Measurements from ENCODE around the gene POLR2I.
"Not testable (repeated sequence)": the region's sequence is repeated elsewhere in the genome, so short reads cannot be mapped to it uniquely, and the experiment has no call there.

Gene POLR2I

DNA sequence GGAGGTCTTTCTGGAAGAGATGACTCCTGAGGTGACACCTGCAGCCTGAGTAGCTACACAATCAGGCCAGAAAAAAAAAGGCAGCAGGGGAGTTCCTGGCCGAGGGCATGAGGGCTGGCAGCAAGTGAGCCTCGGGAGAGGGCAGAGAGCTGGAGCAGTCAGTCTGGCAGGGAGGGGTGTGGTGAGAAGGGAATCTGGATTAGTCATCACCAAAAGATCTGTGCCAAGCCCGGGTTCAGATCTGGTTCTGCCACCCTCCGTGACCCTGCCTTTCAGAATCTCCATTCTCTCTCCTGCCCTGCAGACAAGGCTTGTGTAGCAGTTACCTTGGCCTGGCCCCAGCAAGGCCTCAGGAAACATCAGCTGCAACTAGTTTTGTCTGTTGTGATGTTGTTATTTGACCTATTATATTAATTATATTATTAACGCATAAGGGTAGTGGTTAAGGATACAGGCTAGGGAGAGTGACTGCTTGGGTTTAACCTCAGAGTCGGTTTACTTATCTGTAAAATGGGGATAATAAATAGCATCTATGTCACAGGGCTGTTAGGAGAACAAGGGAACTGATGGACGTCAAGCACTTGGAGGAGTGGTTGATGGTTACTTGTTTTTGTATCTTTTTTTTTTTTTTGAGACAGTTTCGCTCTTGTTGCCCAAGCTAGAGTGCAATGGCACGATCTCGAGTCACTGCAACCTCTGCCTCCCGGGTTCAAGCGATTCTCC lies 22.4 kb upstream of the POLR2I start:
- DNase-seq (ENCODE audit: low read depth, low spot score), result peak; percentile 46
- H3K4me3 ChIP-seq (ENCODE audit: low read depth, low read length), result no peak overlapping the region

DNA sequence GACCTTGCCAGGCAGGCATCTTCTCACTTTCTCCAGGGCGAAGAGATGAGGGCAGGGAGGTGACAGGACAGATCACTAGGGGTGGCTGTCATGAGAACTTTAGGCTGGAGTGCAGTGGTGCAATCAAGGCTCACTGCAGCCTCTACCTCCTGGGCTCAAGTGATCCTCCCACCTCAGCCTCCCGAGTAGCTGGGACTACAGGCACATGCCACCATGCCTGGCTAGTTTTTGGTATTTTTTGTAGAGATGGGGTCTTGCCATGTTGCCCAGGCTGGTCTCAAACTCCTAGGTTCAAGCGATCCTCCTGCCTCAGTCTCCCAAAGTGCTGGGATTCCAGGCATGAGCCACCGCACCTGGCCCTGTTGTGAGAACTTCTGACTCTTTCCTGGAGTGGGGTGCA lies 20.2 kb upstream of the POLR2I start:
- H3K4me3 ChIP-seq (ENCODE audit: low read depth, low read length); DNase-seq (ENCODE audit: low read depth, low spot score); in situ Hi-C loops (cut with HindIII; ENCODE audit: low sequenced_read_pairs): not testable (repeated sequence)

More for the DNA sequence above, 22.4 kb upstream of the POLR2I start:
- in situ Hi-C loops (cut with HindIII; ENCODE audit: low sequenced_read_pairs), result no loop called here
- TF ChIP-seq, protein P1, sequence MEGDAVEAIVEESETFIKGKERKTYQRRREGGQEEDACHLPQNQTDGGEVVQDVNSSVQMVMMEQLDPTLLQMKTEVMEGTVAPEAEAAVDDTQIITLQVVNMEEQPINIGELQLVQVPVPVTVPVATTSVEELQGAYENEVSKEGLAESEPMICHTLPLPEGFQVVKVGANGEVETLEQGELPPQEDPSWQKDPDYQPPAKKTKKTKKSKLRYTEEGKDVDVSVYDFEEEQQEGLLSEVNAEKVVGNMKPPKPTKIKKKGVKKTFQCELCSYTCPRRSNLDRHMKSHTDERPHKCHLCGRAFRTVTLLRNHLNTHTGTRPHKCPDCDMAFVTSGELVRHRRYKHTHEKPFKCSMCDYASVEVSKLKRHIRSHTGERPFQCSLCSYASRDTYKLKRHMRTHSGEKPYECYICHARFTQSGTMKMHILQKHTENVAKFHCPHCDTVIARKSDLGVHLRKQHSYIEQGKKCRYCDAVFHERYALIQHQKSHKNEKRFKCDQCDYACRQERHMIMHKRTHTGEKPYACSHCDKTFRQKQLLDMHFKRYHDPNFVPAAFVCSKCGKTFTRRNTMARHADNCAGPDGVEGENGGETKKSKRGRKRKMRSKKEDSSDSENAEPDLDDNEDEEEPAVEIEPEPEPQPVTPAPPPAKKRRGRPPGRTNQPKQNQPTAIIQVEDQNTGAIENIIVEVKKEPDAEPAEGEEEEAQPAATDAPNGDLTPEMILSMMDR (IDR thresholded peaks at IDR 0.05; ENCODE audit: low read depth, low read length), result no peak

DNA sequence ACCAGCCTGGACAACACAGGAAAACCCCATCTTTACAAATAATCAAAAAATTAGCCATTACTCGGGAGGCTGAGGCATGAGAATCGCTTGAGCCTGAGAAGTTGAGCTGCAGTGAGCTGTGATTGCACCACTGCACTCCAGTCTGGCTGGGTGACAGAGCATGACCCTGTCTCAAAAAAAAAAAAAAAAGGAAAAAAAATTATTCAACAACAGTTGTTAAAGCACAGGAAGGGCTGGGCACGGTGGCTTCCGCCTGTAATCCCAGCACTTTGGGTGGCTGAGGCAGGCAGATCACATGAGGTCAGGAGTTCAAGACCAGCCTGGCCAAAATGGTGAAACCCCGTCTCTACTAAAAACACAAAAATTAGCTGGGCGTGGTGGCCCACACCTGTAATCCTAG lies 16.5 kb upstream of the POLR2I start:
- H3K4me3 ChIP-seq (ENCODE audit: low read depth, low read length); DNase-seq (ENCODE audit: low read depth, low spot score); in situ Hi-C loops (cut with HindIII; ENCODE audit: low sequenced_read_pairs): not testable (repeated sequence)

DNA sequence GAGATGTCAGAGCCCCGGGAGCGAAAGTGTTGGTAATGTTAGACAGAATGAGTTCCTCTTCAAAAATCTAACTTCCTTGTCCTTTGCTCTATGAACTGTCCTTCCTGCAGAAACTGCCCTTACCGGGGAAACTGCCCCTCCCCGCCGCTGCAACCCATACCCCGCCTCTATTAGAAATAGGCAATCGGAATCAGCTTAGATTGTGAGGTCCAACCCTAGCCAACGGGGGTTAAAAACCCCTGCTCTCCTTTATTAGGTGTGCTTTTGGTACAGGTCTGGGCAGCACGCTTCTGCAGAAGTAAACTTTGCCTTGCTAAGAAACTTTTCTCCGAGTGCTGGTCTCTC lies 13.7 kb upstream of the POLR2I start:
- no peak for DNase-seq (ENCODE audit: low read depth, low spot score)
- in situ Hi-C loops (cut with HindIII; ENCODE audit: low sequenced_read_pairs), result no loop called here
- TF ChIP-seq, protein P1 (IDR thresholded peaks at IDR 0.05; ENCODE audit: low read depth, low read length), result no peak
- H3K4me3 ChIP-seq (ENCODE audit: low read depth, low read length), result peak overlapping the region; percentile 44

DNA sequence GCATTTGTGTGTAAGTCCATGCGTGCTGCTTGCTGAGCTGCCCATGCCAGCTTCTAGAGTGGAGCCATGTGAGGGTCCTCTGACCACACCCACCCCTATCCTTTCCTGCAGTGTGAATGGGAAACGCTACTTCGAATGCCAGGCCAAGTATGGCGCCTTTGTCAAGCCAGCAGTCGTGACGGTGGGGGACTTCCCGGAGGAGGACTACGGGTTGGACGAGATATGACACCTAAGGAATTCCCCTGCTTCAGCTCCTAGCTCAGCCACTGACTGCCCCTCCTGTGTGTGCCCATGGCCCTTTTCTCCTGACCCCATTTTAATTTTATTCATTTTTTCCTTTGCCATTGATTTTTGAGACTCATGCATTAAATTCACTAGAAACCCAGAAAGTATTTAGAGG lies 10.9 kb upstream of the POLR2I start:
- no peak overlapping the region for H3K4me3 ChIP-seq (ENCODE audit: low read depth, low read length)
- TF ChIP-seq, protein P1 (IDR thresholded peaks at IDR 0.05; ENCODE audit: low read depth, low read length), result no peak
- no peak for DNase-seq (ENCODE audit: low read depth, low spot score)
- in situ Hi-C loops (cut with HindIII; ENCODE audit: low sequenced_read_pairs), result no loop called here

DNA sequence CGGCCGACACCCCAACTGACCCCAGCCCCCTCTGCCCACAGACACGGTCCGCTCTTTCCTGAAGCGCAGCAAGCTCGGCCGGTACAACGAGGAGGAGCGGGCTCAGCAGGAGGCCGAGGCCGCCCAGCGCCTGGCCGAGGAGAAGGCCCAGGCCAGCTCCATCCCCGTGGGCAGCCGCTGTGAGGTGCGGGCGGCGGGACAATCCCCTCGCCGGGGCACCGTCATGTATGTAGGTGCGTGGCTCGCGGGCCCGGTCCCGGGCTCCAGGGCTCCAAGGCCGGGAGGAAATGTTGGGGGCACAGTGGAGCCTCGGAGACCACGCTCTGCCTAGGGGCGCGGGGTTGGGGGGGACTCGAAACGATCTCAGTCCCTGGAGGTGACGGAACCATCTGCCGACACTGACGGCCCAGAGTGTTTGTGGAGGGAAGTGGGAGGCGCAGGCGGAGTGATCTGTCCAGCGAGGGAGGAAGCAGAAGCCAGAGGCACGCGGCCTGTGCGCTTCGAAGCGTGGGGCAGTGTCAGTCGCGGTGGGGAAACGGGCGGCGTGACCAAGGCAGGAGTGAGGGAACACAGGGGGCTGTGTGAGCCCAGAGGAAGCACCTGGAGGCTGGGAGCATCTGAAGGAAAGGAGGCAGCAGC lies 6.9 kb upstream of the POLR2I start:
- in situ Hi-C loops (cut with HindIII; ENCODE audit: low sequenced_read_pairs), result no loop called here
- TF ChIP-seq, protein P1 (IDR thresholded peaks at IDR 0.05; ENCODE audit: low read depth, low read length), result no peak
- DNase-seq (ENCODE audit: low read depth, low spot score), result no peak
- no peak overlapping the region for H3K4me3 ChIP-seq (ENCODE audit: low read depth, low read length)

DNA sequence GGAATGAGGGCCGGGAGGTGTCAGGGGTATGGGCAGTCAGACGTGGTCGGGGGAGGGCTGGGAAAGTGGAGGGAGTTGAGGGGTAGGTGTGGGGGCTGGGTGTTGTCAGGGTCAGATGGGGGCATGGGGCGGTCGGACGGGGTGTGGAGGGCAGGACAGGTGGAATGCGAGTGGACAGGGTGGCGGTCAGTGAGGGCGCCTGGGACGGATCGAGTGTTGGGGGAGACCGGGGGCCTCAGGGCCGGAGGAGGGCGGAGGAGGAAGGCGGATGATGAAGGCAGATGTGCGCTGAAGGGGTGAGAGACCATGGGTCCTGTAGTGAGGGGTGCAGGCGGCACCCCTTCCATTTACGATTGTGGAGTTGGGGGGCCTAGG lies 6.3 kb upstream of the POLR2I start:
- TF ChIP-seq, protein P1 (IDR thresholded peaks at IDR 0.05; ENCODE audit: low read depth, low read length), result no peak
- in situ Hi-C loops (cut with HindIII; ENCODE audit: low sequenced_read_pairs), result no loop called here
- no peak overlapping the region for H3K4me3 ChIP-seq (ENCODE audit: low read depth, low read length)
- no peak for DNase-seq (ENCODE audit: low read depth, low spot score)
